ENCODE data around the gene RPL36A.

RPL36A gene

GRCh38 chrX:101390664-101391525 is at the start of gene RPL36A:
TSS of gene RPL36A (plus strand) at chrX:101391011. CDS start at chrX:101391044, 33 bp downstream.
- DNase-seq (ENCODE audit: low spot score): peak; percentile 76

DNA sequence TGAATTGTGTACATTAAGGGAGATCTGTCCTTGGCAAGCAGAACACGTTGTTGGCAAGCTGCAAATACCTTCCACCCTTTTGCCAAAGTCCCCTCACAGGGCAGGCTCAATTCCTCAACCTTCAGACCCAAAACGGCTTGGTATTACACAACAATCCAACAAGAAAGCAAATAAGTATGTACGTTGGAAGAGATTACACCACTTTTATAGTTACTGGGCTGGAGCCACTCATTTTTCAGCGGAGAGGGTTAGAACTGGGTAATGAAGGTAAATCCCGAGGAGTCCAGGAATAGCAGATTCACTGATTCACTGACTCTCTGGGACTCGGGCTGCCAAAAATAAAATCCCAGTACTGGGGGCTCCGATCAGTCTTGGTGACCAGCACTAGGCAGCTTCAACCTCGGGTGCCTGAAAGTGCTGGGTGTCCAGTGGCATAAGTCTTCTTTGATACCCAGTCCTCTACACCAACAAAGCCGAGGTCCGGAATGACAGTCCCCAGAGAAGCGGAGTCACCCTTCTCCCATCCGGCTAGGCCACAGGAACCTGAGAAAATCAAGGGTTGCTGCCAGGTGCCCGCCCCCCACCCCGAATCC is 42.9 kb upstream of the RPL36A start:
- peak; percentile 21 for DNase-seq (ENCODE audit: low spot score)

GRCh38 chrX:101348452-101349192 is 42.2 kb upstream of the RPL36A start, which contains the start of gene TIMM8A:
TSS of gene TIMM8A (minus strand) at chrX:101348742. CDS start at chrX:101348664, 78 bp downstream.
- DNase-seq (ENCODE audit: low spot score): peak; percentile 86

DNA sequence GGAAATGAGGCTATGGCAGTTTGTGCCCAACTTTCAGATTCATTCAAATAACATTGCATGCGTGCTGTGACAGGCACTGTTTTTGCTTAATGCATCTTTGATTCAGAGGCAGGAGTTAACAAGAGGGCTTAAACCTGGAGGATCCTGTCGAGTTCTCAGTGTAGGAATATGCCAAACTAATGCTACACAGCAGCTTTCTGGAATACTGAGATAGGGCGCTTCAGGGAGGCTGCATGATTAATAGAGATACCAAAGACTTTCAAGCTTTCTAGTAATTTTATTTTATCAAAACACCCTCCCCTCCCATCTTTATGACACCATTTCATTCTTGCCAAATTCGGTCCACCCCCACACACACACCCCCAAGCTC is 41.6 kb upstream of the RPL36A start:
- DNase-seq (ENCODE audit: low spot score): no peak

GRCh38 chrX:101357166-101357795 is 33.5 kb upstream of the RPL36A start:
- no peak for DNase-seq (ENCODE audit: low spot score)

DNA sequence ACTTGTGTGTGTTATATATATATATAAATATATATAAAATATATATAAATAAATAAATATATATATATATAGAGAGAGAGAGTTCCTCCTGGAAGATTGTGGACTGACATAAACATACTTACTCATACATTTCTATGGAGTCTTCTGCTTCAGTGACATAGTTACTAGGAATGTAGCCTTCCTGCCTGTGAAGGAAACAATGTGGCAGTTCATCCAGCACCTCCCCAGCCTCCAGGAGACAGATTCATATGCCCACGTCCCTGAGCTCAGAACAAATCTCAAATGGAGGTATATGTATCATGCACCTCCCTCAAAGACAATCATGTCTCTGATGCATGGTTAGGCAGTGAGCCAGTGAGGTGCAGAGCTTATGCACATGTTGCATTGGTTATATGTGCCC is 30.8 kb upstream of the RPL36A start:
- no peak for DNase-seq (ENCODE audit: low spot score)

- no peak for DNase-seq (ENCODE audit: low spot score)
Observed at GRCh38 chrX:101360390-101360789, 30.4 kb upstream of the RPL36A start.

GRCh38 chrX:101362116-101362515 is 28.7 kb upstream of the RPL36A start:
- DNase-seq (ENCODE audit: low spot score): no peak

DNA sequence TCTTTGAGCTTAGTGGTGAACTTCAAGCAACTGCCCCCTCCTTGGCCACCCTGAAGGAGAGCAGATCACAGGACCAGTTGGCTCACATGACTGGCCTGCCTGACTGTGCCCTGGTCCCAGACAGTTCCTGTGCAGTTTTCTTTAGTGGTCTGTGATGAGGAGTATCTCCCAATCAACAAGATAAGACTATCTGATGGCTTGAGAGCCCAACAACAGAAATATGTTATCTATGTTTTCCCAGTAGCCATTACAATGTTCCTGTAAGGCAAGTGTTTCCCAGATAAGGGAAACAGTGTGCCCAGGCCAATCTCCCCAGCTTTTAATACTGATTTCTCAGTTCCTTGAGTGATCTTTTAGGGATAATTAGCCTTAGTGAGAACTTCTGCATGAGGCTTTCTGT is 28.1 kb upstream of the RPL36A start:
- DNase-seq (ENCODE audit: low spot score): no peak

DNA sequence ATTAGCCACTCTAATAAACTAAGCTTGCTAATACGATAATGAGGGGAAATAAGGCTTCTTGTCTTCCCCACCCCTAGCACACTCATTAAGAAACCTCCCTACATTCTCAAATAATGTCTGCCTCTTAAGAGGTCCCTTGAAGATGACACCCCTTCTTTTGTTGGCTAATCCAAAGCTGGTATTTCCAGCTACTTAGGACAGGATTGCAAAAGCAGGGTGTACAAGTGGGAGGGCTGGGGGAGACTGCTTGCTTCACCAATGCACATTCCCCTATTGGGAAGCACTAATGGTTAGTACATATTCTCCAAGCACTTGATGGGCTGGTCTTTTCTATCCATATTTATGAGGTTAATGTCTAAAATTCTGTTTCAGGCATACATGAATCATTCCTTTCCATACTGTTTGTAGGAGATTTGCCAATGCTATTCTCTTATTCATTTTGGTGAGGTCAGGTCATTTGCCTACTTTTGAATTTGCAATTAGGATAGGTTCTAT is 25.5 kb upstream of the RPL36A start:
- no peak for DNase-seq (ENCODE audit: low spot score)

DNA sequence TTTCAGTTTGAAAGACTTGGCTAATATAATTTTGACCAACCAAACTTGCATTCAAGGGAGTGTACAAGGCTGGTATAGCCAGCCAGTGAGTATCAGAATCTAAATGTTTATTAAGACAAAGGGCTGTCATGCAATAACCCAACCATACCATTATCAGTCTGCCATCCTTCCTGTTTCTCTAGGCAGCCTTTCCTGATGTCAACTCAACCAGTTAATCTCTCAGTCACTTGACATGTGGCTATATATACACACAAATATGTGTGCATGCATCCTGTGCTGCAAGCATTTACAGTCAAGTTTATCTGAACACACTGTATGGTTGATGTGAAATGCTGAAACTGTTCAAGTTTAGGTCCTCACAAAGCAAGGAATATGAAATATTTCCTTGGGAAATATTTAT is 22.0 kb upstream of the RPL36A start:
- DNase-seq (ENCODE audit: low spot score): no peak

DNA sequence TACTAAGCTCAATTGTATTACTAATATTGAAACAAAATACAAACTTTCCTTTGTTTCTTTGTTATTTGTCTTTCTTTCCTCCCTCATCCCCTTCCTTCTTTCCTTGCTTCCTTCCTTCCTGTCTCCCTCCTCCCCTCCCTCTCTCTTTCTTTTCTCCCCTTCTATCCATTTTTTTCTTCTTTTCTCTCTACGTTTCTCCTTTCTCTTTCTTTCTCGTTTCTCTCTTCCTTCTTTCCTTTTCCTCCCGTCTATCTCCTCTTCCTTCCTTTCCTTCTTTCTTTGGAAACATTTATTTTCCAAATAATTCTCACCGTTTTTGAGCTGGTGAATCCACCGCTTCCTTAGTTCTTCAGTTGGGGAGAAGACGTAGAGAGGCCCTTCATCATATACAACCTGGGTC is 21.1 kb upstream of the RPL36A start:
- no peak for DNase-seq (ENCODE audit: low spot score)

DNA sequence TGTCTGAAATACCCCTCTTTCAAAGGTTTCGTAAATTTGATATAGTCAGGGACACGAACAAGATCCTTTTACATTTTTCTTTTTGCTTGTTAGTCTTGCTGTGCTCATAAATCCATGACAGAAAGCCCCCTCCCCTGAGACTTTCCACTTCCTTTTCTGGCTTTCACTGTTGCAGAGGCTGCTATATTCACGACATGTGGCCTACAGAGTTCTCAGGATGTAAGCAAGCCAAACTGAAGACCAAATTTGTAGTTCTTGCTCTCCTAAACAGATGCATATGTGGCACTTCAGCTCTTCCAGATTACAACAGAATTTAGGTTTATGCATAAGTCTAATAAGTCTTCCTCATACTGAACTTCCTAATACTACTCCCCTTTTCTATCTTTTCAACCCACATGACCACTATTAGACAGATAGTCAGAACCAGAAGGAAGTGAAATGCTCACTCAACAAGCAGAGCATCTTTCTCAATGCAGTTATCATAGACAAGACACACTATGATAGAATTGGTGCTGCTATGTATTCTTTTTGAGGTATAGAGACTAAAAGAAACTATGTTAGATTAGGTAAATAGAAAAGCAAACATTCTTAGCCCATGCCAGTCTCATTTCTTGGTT is 19.8 kb upstream of the RPL36A start:
- no peak for DNase-seq (ENCODE audit: low spot score)

- no peak for DNase-seq (ENCODE audit: low spot score)
Observed at GRCh38 chrX:101377547-101377946, 13.3 kb upstream of the RPL36A start.

DNA sequence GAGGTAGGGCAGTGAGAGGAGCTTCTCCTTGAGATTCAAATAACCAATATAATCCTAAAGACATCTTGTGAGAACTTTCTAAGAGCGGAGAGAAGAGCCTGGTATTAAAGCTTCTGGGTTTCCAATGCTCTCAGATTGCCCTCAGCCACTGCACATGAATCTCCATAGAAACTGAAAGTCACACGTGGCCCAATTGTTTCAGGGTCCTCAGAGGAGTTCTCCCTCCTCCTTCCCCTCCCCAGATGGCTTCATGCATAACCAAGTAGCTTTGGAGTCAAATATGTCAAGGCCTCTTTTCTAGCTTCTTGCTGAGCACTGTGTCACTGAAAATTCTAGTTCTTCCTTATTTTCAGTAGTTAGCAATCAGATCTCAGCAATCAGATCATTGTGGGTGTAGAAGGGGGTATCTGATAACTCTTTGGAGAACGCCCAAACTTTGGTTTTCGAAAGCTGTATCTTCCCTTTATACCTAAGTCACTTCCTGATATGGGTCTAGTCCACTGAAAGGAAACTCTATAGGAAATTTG is 7.1 kb upstream of the RPL36A start:
- no peak for DNase-seq (ENCODE audit: low spot score)

GRCh38 chrX:101385026-101385684 is 5.7 kb upstream of the RPL36A start:
- no peak for DNase-seq (ENCODE audit: low spot score)

DNA sequence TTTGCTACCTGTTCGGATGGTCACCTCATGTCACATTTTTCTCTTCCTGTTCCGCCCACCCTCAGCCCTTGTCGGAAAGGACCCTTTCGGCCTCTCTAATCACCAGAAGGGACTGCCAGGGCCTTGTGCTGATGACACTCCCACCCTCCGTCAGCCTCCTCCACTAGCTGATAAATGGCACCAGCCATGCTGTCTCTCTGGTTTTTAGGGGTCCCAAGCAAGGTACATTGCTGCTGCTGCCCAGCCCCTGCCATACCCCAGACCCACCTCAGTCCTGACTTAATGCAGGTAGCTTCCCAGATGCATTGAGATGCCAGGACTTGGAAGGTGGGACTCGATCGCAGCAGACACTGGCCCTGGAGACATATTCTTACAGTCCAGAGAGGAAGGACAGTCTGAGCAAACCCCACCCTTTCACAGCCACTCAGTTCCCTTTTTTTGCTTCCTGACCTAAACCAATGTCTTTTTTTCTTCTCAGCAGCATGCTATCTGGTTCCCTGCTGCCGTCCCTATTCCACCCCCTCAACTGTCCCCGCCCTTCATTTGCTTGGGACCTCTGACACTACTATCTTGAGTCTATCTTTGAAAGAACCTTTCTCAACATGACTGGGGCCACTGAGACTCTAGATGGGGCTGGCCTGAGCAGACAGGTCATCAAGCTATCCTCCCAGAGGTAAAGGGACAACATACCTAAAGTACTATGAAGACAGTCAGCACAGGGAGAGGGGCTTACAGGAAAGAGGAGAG is 4.8 kb upstream of the RPL36A start, which contains the start of gene BTK:
Gene BTK, minus strand, starts transcription at position 397 of the 747 bp plus-strand sequence. CDS start 10,907 bp downstream, outside the sequence.
- DNase-seq (ENCODE audit: low spot score): no peak

- DNase-seq (ENCODE audit: low spot score): no peak
Observed at GRCh38 chrX:101386542-101386885, 4.3 kb upstream of the RPL36A start.

DNA sequence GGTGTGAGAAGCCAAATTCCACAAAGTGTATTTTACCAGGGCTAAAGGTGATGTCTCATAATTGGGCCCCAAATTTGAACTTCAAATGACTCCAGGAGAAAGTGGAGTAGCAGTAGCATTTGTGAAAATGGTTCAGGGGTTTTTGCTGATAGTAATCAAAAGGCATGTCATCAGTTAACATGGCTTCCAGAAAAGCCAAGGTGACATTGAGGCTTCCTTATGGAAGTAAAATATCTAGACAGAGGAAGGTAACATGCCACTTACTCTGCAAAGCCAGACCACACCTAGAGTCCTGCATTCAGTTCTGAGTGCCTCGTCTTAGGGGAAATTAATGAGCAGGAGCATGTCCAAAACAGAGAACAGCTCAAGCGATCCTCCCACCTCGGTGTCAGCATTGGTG is 2.2 kb upstream of the RPL36A start:
- no peak for DNase-seq (ENCODE audit: low spot score)

GRCh38 chrX:101391831-101392230 is 1.0 kb downstream of the RPL36A start:
- DNase-seq (ENCODE audit: low spot score): no peak

Measured in AG08396 (cell line).